MM.1S (cell line): Measurements from ENCODE around the gene RP2.

Source experiments
- CTCF ChIP-seq: fragments of 300-600 bp; sonication (generic); IDR thresholded peaks from 2 replicates; pipeline ENCODE4 v1.5.1; 2016; ENCODE audit warnings: antibody characterized with exemption, low read length, mixed read lengths
- EZH2 ChIP-seq: fragments of 300-600 bp; sonication (generic); optimal IDR thresholded peaks from 2 replicates; pipeline ENCODE3; 2017; ENCODE audit warnings: low read depth, mild to moderate bottlenecking, antibody characterized with exemption, low read length, mixed read lengths
- EZH2phosphoT487 ChIP-seq: fragments of 300-600 bp; sonication (generic); IDR thresholded peaks from 2 replicates; pipeline ENCODE4 v1.6.1; 2018; ENCODE audit warnings: antibody characterized with exemption, low read length

- TF ChIP-seq CTCF: no peak
- no peak for TF ChIP-seq EZH2
- no peak for TF ChIP-seq EZH2phosphoT487
Observed at GRCh38 chrX:46805270-46805669, 31.6 kb upstream of the RP2 start.
